ENCODE results near the gene DOCK4. TPM values are rescaled to one million over a fixed set of nuclear protein-coding genes. Genes with fewer than 3 reads are reported as not detected.

Gene DOCK4
- total and polyA plus RNA-seq, 7 donors, result 1.8 to 12.7 (median 7.1) TPM

DNA sequence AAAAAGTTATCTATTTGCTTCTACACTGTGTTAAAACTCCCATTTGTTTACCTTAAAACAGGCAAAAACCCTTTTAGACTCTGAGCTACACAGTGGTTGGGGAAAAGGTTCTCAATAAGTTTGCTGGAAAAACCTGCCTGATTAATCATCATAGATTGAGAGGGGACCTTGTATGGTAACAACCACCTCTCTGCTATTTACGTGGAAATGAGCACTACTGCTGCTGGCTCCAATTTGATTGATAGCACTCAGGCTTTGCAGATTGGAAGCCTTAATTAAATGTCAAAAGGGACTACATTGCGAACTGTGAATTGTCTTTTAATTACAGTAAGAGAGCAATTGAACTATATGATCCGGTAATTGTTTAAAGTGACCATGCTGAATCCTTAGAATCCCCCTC, 525.0 kb downstream of the DOCK4 start:
- DNase-seq (no peak), ATAC-seq (no peak)
- Histone ChIP-seq H3K27ac (no peak overlapping the region), H3K4me3 (no peak overlapping the region), H3K9me3 (no peaks in the 10 kb centered on the region), H3K27me3 (ENCODE audit: insufficient read depth in 3 of 3, low read length in 2 of 3) (peaks cover 0 to 2% (median 0%) of the 10 kb centered on the region in 3 donors), H3K4me1 (no peaks in the 10 kb centered on the region), H3K36me3 (ENCODE audit: insufficient read depth in 1 of 2, low read depth in 1 of 2) (no peaks in the 10 kb centered on the region)
- TF ChIP-seq, protein P1, sequence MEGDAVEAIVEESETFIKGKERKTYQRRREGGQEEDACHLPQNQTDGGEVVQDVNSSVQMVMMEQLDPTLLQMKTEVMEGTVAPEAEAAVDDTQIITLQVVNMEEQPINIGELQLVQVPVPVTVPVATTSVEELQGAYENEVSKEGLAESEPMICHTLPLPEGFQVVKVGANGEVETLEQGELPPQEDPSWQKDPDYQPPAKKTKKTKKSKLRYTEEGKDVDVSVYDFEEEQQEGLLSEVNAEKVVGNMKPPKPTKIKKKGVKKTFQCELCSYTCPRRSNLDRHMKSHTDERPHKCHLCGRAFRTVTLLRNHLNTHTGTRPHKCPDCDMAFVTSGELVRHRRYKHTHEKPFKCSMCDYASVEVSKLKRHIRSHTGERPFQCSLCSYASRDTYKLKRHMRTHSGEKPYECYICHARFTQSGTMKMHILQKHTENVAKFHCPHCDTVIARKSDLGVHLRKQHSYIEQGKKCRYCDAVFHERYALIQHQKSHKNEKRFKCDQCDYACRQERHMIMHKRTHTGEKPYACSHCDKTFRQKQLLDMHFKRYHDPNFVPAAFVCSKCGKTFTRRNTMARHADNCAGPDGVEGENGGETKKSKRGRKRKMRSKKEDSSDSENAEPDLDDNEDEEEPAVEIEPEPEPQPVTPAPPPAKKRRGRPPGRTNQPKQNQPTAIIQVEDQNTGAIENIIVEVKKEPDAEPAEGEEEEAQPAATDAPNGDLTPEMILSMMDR (IDR thresholded peaks at IDR 0.05), result no peak
- intact Hi-C loops (cut with DNase I), result no loop called here
- 91 to 97% (median 91%) methylated on average over 3 of the region's 3 CpGs for WGBS, 3 donors

- TF ChIP-seq, protein P1 (IDR thresholded peaks at IDR 0.05), result no peak
- WGBS, 3 donors, result 69 to 96% (median 81%) methylated on average over 2 of the region's 2 CpGs
- no peaks in the 10 kb centered on the region for H3K9me3 ChIP-seq
- H3K27ac ChIP-seq, result no peak overlapping the region
- ATAC-seq (no peak), DNase-seq (no peak)
- peaks cover 0 to 2% (median 0%) of the 10 kb centered on the region in 3 donors for H3K27me3 ChIP-seq (ENCODE audit: insufficient read depth in 3 of 3, low read length in 2 of 3)
- intact Hi-C loops (cut with DNase I), result no loop called here
- no peaks in the 10 kb centered on the region for H3K36me3 ChIP-seq (ENCODE audit: insufficient read depth in 1 of 2, low read depth in 1 of 2)
- H3K4me1 ChIP-seq, result no peaks in the 10 kb centered on the region
- no peak overlapping the region for H3K4me3 ChIP-seq
Measured at GRCh38 chr7:111678986-111679385, 527.2 kb downstream of the DOCK4 start.

DNA sequence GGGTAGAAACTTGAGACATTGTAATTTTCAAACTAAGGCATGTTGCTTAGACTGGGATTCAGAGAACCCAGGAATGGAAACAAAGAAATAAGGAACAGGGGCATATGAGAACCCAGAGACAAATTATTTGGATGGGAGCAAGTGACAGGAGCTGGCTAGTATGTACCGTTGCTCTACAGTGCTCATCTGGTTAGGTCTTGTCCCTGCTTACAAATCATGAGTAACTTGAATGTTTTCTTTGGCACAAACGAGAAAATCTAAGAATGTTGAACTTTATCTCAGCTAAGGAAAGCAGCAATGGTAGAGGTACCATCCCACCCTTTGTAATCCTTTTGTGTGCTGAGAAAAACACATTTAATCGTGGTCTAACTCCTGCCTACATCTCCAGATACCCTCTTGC, 527.9 kb downstream of the DOCK4 start:
- ATAC-seq (no peak), DNase-seq (no peak)
- Histone ChIP-seq H3K27ac (no peak overlapping the region), H3K4me3 (no peak overlapping the region), H3K9me3 (no peaks in the 10 kb centered on the region), H3K36me3 (ENCODE audit: insufficient read depth in 1 of 2, low read depth in 1 of 2) (no peaks in the 10 kb centered on the region), H3K27me3 (ENCODE audit: insufficient read depth in 3 of 3, low read length in 2 of 3) (peaks cover 0 to 2% (median 0%) of the 10 kb centered on the region in 3 donors), H3K4me1 (no peaks in the 10 kb centered on the region)
- TF ChIP-seq, protein P1 (IDR thresholded peaks at IDR 0.05), result no peak
- 66 to 71% (median 70%) methylated on average over 3 of the region's 3 CpGs for WGBS, 3 donors
- intact Hi-C loops (cut with DNase I), result no loop called here

DNA sequence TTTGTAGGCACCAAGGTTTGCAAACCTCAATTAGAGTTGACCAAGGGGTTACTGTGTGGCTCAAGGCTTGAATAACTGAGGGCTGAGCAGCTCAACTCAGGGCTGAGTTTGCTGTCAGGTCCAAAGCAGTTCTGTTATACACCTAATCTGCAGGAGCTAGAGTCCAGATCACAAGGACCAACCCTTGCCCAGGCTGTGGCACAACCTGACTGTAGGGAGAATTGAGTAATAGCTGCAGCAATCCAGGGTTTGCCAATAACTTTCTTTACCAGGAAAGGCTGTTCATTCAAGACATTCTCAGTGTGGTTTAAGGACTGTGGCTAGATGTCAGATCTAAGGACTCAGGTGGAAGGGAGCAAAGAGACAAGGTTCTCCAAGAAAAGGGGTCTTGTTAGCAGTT, 528.4 kb downstream of the DOCK4 start:
- ATAC-seq (no peak), DNase-seq (no peak)
- no peaks in the 10 kb centered on the region for H3K4me1 ChIP-seq
- peaks cover 0 to 2% (median 0%) of the 10 kb centered on the region in 3 donors for H3K27me3 ChIP-seq (ENCODE audit: insufficient read depth in 3 of 3, low read length in 2 of 3)
- intact Hi-C loops (cut with DNase I), result no loop called here
- no peak overlapping the region for H3K4me3 ChIP-seq
- TF ChIP-seq, protein P1 (IDR thresholded peaks at IDR 0.05), result no peak
- H3K9me3 ChIP-seq, result no peaks in the 10 kb centered on the region
- no peak overlapping the region for H3K27ac ChIP-seq
- no peaks in the 10 kb centered on the region for H3K36me3 ChIP-seq (ENCODE audit: insufficient read depth in 1 of 2, low read depth in 1 of 2)

- Histone ChIP-seq H3K27me3 (ENCODE audit: insufficient read depth in 3 of 3, low read length in 2 of 3) (no peaks in the 10 kb centered on the region), H3K27ac (no peak overlapping the region), H3K9me3 (no peaks in the 10 kb centered on the region), H3K4me3 (no peak overlapping the region), H3K36me3 (ENCODE audit: insufficient read depth in 1 of 2, low read depth in 1 of 2) (no peaks in the 10 kb centered on the region), H3K4me1 (no peaks in the 10 kb centered on the region)
- TF ChIP-seq, protein P1 (IDR thresholded peaks at IDR 0.05), result no peak
- DNase-seq (no peak), ATAC-seq (no peak)
- intact Hi-C loops (cut with DNase I), result no loop called here
- 10 to 27% (median 17%) methylated on average over 2 of the region's 2 CpGs for WGBS, 3 donors
Measured at GRCh38 chr7:111676811-111677210, 529.4 kb downstream of the DOCK4 start.

All from psoas muscle (tissue), 8 donors.